Stimulated activated CD4-positive, alpha-beta T cell treated with anti-CD3 and anti-CD28 coated beads, TNF-alpha, amount 100 ng/mL, for 24 hours (primary cell): Measurements from ENCODE around the gene MYCBP2.
"Not testable (repeated sequence)": the region's sequence is repeated elsewhere in the genome, so short reads cannot be mapped to it uniquely, and the experiment has no call there.

ENCODE experiments used
- DNase-seq, 3 experiments: peaks; one replicate each; pipeline ENCODE4 v3.0.0-alpha.2; 2020; ENCODE audit warnings: low read depth in 3 of 3

MYCBP2 gene

DNA sequence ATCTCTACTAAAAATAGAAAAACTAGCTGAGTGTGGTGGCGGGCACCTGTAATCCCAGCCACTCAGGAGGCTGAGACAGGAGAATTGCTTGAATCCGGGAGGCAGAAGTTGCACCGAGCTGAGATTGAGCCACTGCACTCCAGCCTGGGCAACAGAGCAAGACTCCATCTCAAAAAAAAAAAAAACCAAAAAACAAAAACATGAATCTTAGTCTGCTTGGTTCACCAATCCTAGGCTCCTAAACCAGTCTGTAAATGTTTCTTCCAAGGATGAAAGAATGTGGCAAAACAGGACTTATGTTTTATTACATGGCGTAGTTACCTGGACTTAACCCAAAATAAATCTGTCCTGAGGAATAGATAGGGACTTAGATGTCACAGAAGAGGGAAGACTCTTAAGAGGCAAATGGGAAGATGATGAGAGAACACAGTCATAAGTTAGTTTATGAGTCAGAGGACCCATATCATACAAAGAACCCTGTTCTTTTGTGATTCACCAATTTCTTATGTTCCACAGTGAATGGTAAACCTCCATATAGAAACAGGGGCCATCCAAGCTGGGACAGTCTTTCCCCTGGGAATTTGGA, 293.1 kb downstream of the MYCBP2 start:
- no peak for DNase-seq

DNA sequence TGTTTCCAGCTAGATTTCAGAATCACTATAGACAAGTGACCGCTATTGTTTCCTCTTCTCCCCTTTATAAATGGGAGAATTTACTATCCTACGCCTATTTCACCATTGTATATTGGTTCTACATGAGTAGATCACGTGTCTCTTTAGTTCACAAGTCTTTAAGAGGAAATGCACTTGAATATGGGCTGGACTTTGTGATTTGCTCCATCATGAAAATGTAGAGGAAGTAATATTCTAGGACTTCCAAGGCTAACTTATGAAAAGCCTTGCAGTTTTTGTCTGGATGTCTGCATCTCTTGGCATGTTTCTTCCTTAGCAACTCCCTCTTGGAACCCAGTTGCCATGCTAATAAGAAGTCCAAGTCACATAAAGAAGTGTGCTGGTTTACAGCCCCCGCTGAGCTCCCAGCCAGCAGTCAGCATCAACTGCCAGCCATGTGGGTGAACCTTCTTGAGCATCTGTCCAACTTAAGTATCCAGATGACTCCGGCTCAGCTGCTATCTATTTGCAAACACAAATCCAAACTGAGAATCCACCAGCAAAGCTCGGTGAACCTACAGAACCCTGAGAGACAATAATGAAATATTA, 295.1 kb downstream of the MYCBP2 start:
- no peak for DNase-seq

DNA sequence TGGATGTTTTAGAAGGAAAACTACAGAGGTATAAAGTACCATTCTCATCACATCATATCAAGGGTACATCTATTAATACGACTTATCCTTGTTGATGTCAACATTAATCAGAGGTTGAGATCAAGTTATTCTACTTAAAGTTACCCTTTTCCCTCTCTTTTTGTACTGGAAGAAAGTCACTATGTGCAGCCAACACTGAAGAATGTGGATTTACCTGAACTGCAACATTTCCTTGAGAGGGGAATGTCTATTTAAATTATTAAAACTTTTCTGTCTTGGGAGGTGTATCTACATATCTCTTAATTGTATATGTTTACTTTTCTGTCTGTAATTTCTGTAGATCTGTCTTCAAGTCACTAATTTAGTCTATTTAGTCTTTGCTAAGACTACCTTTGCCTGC, 297.5 kb downstream of the MYCBP2 start:
- no peak for DNase-seq

DNA sequence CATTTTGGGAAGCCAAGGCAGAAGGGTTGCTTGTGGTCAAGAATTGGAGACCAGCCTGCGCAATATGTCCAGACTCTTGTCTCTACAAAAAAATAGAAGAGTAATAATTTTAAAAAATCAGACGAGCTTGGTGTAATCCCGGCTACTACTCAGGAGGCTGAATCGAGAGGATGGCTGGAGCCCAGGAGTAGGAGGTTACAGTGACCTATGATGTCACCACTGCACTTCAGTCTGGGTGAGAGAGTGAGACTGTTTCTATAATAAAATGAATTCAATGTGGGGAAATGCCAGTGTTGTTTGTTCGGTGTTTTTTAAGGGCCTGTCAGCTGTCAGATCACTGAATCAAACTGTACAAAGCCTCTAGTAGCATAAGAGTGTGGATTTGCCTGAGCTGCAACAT, 298.7 kb downstream of the MYCBP2 start:
- DNase-seq, result no peak

DNA sequence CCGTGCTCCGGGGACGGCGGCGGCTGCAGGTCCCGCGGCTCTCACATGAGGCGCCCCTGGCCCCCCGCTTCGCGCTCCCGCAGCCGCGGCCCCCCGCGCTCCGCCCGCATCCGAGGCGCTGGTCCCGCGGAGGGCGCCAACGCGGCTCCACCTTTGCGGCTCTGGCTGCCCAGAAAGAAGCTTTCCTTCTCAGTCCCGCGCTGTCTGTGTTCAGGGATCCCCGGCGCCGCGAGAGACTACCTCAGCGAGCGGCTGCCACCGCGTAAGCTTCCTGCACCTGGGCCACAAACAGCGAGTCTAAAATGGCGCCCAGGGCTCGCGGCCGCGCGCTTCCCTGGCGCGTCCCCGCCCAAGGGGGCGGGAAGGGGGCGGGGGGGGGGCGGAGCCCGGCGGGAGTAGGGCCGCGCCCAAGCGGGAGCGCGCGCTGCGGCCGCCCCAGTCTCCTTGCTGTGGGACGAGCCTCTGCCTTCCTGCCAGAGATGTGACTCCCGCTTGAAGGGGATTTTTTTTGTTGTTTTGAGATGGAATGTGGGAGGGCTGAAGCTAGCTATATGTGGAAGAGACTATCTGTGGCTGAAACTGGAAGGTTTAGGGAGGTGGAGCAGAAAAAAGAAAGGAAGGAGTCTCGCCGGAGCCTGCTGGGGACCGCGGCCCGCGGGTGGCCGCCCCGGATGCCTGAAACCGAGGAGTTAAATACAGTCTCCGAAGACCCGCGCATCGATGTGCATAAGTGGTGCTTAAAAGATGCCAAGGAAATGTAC, 299.9 kb downstream of the MYCBP2 start, which contains the start of gene FBXL3:
Gene FBXL3 (minus strand): TSS at position 299 of the 761 bp plus-strand sequence. CDS start 5,299 bp downstream, outside the sequence.
- DNase-seq, result peak; percentile 70 to 77 (median 71)

DNA sequence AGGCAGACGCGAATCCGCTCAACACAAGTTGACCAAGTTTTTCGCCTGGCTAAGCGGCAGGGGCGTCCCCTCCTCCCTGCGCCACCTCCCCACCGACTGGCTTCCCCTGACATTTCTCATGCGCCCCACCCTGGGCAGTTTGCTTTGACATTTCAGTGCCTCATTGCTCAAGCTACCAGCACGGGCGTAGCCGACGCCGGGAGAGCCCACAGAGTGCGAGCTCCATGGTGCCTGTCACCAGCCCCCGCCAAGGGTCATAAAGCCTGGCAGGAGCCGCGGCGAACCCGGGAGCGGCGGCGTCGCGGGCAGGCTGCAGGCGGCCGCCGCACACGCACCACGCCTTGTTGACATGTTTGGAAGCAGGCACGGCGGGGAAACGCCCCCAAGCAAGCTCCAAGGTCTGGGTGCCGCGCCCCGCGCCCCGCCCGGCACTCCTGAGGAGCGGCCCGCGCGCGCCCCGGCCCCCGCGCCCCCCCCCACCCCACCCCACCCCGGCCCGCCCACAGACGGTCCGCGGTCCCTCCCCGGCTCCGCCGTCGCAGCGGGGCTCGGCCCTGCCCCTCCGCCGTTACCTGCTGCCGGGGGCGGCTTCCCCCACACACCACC, 300.5 kb downstream of the MYCBP2 start:
- DNase-seq, result peak; percentile 43 to 73 (median 52)

DNA sequence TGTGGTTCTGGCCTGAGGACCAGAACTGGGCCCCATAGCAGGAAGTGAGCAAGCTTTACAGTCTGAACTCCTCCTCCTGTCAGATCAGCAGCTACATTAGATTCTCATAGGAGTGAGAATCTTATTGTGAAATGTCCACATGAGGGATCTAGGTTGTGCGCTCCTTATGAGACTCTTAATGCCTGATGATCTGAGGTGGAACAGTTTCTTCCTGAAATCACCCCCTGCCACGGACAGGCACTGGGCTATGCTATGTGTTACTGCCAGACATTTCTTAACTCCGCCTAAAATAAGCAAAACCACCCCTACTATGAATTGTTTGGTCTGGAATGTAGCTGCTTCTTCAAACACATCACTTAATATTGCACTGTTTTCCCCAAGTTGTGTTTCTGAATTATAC, 304.6 kb downstream of the MYCBP2 start:
- DNase-seq, result no peak

DNA sequence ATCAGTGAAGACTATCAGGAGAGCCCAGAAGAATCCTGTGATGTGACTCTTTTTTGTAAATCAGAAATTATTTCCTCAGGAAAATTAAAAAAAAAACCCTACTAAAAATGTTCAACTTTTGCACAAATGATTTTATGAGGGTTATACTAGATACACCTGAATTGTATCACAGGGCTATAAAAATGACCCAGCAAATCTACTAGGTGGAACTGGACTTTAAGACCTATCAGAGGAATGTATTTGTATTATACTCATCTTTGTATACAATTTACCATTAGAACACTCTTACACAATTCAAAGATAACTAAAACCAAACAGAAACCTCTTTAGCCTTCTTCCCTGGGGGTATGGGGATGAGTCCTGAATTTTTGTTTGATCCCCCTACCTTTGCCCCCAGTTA, 307.1 kb downstream of the MYCBP2 start:
- no peak for DNase-seq

DNA sequence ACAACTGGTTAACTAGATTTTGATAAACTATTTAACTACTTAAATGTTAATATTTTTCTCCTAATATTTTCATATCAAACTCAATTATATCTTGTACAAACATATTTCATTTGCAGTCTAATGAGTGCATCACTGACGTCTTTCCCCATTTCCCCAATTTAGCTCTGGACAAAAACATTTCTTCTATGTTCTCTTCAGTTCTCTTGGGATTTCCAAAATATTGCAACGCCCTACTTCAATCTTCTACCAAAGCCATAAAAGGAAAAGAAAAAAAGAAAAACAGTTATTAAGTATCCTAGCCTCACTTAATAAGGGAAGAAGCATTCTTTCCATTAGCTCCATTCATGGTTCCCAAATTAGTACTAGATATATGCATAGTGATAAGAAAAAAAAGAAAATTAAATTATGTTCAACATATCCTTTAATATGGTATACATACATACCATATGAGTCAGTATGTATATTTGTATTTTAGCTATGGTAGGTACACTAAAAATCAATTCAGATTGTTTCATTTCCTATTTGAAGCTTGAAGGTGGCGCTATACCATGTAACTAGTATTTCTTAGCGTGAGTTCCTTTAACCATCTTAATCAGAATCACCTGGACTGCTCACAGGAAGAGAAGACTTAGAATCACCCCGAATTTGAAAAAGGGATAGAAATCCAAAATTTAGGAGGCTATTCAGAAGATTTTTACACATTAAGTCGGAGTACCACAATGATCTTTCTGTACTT, 309.8 kb downstream of the MYCBP2 start:
- DNase-seq, result no peak

DNA sequence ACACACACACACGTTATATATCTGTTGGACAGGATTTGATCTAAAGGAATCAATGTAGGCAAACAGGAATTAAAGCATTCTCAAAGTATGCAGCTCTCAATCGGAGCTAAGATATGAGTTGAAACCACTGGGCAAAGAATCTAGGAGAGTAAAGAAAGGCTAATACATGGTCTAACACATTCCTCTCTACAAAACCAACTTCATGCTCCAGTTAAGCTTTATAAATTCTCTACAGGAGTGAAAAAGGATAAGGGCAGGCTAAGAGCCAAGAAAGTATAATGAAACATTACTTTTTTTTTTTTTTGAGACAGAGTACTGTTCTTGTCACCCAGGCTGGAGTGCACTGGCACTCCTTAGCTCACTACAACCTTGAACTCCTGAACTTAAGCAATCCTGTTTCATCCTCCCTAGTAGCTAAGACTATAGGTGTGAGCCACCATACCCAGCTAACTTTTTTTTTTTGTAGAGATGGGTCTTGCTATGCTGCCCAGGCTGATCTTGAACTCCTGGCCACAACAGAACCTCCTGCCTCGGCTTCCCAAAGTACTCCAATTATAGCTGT, 310.6 kb downstream of the MYCBP2 start:
- DNase-seq, result no peak

DNA sequence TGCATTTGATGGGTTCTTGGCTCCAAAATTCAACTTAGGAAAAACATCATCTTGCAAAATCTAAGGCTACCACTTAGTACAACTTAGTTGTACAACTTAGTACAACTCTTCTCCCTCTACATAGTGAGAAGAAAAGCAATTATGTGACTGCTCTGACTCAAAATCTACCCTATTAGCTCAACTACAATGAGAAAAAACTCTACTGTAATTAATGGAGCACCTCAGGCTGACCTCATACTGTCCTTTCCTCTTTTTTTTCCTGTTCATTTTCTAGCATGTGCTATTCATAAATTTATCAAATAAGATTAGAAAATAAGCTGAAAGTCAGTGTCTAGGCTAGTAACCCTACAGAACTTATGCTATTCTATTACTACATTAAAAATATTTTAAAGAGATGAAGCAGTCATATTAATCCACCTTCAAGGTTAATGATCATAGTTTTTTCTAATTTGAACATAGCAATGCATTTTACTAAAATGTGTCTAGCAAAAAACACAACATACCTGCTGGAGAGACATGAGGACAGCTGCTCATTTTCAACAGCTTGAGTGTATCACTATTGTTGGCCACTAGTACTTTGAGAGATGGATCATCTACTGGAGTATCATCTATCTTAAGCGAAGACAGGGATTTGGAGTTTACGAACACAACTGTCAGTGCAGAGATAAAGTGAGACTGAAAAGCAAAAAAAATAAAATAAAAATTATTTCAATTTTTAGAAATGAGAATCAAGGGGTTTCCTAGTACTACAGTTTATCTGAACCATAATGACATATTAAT, 311.8 kb downstream of the MYCBP2 start:
- no peak for DNase-seq

DNA sequence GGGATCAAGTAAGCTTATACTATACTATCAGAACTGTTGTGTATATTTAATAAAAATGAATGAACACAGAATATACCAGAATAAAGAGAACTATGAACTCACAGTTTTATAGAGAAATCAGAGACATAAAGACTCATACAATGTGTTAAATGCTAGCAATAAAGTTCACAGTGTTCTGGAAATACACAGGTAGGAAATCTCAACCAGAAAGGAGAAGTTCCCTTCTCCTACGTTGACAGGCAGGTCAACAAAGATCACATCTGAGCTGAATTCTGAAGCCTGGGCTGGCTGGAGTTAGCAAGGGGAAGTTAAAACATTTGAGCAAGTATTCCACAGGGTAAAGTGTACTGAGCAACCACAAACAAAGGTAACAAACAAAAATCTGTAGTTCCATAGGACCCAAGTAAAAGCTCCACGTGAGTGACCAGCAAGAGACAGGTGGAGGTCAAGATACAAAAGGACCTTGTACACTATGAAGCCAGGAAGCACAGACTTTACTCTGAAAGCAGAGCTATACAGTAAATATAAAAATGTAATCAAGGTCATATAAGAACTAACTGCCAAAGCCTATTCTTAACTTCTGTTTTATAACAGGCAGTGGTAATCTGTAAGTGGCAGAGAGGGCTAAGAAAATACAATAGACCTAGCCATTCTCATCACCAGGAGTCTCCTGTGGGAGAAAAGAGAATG, 312.9 kb downstream of the MYCBP2 start:
- no peak for DNase-seq

DNA sequence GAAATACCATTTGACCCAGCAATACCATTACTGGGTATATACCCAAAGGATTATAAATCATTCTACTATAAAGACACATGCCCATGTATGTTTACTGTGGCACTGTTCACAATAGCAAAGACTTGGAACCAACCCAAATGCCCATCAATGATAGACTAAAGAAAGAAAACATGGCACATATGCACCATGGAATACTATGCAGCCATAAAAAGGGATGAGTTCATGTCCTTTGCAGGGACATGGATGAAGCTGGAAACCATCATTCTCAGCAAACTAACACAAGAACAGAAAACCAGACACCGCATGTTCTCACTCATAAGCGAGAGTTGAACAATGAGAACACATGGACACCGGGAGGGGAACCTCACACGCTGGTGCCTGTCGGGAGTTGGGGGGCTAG, 317.2 kb downstream of the MYCBP2 start:
- not testable (repeated sequence) for DNase-seq

DNA sequence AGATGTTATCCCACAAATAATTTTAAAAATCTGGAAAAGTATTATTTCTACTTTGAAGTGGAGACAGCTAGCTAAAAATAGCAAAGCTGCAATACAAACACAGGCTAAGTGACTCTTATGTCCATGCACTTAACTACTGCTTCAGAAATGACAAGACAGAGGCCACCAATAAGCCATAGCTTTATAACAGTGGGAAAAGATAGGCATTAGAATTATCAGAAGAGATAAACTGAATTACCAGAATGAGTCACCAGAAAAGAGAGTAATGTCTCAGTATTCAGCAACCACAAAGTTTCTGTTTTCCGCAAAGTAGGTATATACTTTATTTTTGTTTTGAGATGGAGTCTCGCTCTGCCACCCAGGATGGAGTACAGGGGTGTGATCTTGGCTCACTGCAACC, 317.9 kb downstream of the MYCBP2 start:
- no peak for DNase-seq

DNA sequence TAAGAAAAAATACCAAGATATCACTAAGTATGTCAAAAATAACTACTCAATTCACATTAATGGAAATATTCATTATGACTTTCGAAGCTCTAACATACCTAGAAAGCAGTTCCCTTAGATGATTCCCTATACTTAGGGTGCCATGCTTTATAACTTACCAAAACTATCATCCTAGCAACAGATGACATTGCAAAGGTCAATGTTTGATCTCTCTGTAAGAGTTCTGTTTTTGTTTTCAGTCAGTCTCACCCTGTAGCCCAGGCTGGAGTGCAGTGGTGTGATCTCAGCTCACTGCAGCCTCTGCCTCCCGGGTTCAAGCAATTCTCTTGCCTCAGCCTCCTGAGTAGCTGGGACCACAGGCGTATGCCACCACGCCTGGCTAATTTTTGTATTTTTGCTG, 318.6 kb downstream of the MYCBP2 start:
- not testable (repeated sequence) for DNase-seq

DNA sequence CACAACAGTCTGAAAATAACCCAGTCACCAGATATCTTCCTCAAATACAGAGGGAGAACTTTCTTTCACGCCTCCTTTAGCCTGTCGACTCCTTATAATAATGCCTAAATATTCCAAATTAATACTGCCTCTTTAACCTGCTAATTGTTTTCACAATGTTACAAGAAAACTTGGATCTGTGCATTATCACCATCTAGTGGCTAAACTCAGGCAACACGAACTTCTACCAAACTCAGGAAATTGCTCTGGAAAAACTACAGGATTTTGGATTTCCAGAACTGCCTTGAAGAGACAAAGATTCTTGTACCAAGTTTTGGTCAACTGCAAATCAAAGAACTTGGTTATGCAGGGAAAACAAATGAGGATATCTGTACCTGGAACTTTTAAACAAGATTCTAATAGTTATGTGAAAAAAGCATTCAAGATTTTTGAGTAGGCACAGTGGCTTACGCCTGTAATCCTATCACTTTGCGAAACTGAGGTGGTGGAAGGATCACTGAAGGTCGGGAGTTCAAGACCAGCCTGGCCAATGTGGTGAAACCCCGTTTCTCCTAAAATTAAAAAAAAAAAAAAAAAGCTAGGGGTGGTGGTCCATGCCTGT, 324.2 kb downstream of the MYCBP2 start:
- DNase-seq, result no peak

DNA sequence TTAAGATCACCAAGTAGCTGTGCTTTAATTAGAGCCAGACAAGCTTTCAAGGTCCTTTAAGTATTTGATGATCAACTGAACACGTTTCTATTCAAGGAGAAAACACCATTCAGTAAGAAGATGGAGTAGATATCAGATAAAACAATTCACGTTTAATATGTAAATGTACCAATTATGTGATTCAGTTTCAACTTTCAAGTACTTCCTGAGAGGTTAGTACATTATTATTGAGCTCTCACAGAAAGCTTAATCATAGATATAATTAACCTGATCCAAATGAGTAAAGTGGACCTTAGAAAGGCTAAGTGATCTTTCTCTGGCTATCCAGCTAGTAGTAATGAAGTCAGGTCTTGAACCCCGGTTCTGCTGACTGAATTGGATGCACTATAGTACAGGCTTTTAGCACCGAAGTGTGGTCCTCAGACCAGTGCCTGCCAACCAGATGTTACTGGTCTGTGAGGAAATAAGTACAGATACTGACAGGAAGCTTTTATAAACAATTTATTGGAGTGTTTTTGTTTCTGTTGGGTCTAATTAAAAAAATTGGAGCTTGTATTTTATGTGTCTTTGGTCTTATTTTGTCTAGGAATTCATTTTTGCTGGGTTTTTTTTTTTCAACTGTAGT, 324.8 kb downstream of the MYCBP2 start:
- no peak for DNase-seq

DNA sequence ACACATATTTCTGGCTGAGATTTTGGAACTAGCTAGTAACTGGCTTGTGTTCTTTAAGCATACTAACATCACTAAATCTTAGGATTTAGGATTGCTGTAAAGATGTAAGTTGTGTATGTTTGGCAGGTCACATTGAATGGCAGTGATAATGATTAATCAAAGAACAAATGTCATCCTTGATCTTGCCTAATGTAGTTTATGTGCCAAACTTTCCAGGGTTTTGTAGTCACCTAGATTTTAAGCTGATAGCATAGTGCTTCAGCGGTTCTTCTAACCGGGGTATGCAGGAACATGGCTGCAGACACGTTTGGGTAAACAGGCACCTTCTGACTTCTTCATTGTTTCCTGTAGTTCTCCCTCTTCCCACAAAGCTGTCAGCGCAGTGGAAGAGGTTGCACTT, 325.4 kb downstream of the MYCBP2 start:
- DNase-seq, result no peak

DNA sequence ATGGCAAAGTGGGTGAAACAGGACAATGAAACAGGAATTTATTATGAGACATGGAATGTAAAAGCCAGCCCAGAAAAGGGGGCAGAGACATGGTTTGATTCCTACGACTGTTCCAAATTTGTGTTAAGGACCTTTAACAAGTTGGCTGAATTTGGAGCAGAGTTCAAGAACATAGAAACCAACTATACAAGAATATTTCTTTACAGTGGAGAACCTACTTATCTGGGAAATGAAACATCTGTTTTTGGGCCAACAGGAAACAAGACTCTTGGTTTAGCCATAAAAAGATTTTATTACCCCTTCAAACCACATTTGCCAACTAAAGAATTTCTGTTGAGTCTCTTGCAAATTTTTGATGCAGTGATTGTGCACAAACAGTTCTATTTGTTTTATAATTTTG, 326.4 kb downstream of the MYCBP2 start:
- DNase-seq, result no peak
